K562 (cell line): ENCODE data around the gene BET1L. TPM values are rescaled to one million over a fixed set of nuclear protein-coding genes. Genes with fewer than 3 reads are reported as not detected.
A peak's percentile ranks its signal among the peaks of the same experiment; 100 is the strongest.

Source experiments
- ATAC-seq: fragments of 200-7000 bp; cut with Tn5 transposase; 3 replicates; pipeline ENCODE4 v1.9.1; 2020; ENCODE audit warnings: moderate library complexity
- BruUV-seq: library from RNA; stranded (reverse); fragments of 400-500 nt; replicated peaks from 2 replicates; lab custom pipeline; 2021; lab: Mats Ljungman, UMichigan
- CTCF ChIA-PET: fragments of 300-600 bp; formaldehyde crosslinking; extraction: SDS; loops from one replicate; lab custom pipeline; 2021; ENCODE audit warnings: low intra/inter-chr PET ratio; lab: Yijun Ruan, JAX
- POLR2A ChIA-PET: fragments of 300-600, 350-650 bp; sonication (Branson Sonifier 250); formaldehyde crosslinking; extraction: SDS; loops from one replicate; lab custom pipeline; 2021; ENCODE audit warnings: antibody characterized with exemption, inconsistent platforms; lab: Yijun Ruan, JAX
- DNase-seq, 4 experiments: peaks; one replicate each; pipeline versions ENCODE4 v3.0.0 to v3.0.0-alpha.2; 2011 to 2018; ENCODE audit warnings: low spot score in 3 of 4, mixed read lengths in 3 of 4; ENCODE audit errors: extremely low read depth in 1 of 4
- FAIRE-seq: peaks from 2 replicates; lab custom pipeline; 2011; peaks lifted over from hg19 to GRCh38; lab: Jason Lieb, UNC
- H2AFZ ChIP-seq: 2 replicates; pipeline ENCODE4 v1.6.0; 2011; ENCODE audit warnings: low read depth, low read length, control low read depth, inconsistent platforms
- H3K27ac ChIP-seq: fragments of 200-600 bp; 3 replicates; pipeline ENCODE4 v1.8.0; 2011; ENCODE audit warnings: low read depth, mild to moderate bottlenecking, control low read depth, inconsistent platforms, low read length, moderate library complexity, mixed read lengths; ENCODE audit errors: extremely low read depth
- H3K27me3 ChIP-seq, 2 experiments: fragments of 300-600 bp in 1 of 2; 2 replicates in 1 of 2; 3 replicates in 1 of 2; pipeline versions ENCODE4 v1.6.0 to v1.8.0; 2011; ENCODE audit warnings: inconsistent platforms in 2 of 2, low read length in 2 of 2, mild to moderate bottlenecking in 1 of 2, mixed read lengths in 1 of 2, moderate library complexity in 1 of 2; ENCODE audit not compliant: control insufficient read depth in 2 of 2, insufficient read depth in 2 of 2
- H3K36me3 ChIP-seq: fragments of 300-600 bp; 3 replicates; pipeline ENCODE4 v1.8.0; 2011; ENCODE audit warnings: mild to moderate bottlenecking, low read length, inconsistent platforms; ENCODE audit not compliant: control insufficient read depth, insufficient read depth
- H3K4me1 ChIP-seq, 2 experiments: fragments of 200-600 bp in 1 of 2; replicated peaks in 1 of 2; 2 replicates in 1 of 2; 3 replicates in 1 of 2; pipeline versions ENCODE4 v1.5.1 to v1.8.0; 2011; ENCODE audit warnings: inconsistent platforms in 2 of 2, low read length in 2 of 2, mild to moderate bottlenecking in 1 of 2, mixed read lengths in 1 of 2, moderate library complexity in 1 of 2; ENCODE audit not compliant: control insufficient read depth in 2 of 2, insufficient read depth in 2 of 2
- H3K4me2 ChIP-seq: 2 replicates; pipeline ENCODE4 v1.6.1; 2011; ENCODE audit warnings: low read length, control low read depth, inconsistent platforms, mixed read lengths; ENCODE audit not compliant: insufficient read depth
- H3K4me3 ChIP-seq: fragments of 200-600 bp; sonication (generic), shearing (Covaris generic); 2 replicates; pipeline ENCODE4 v1.5.1; 2016; ENCODE audit warnings: control low read depth, inconsistent platforms
- H3K79me2 ChIP-seq: fragments of 200-600 bp; 3 replicates; pipeline ENCODE4 v1.8.0; 2011; ENCODE audit warnings: low read length, inconsistent platforms; ENCODE audit not compliant: control insufficient read depth, insufficient read depth
- H3K9ac ChIP-seq, 2 experiments: 2 replicates each; pipeline versions ENCODE4 v1.6.0 to v1.6.1; 2011; ENCODE audit warnings: low read depth in 2 of 2, low read length in 2 of 2, control low read depth in 1 of 2, inconsistent platforms in 1 of 2, mild to moderate bottlenecking in 1 of 2, mixed read lengths in 1 of 2; ENCODE audit not compliant: insufficient read depth in 1 of 2
- H3K9me1 ChIP-seq: one replicate; pipeline ENCODE4 v1.6.0; 2011; ENCODE audit warnings: inconsistent platforms, mild to moderate bottlenecking, low read length, moderate library complexity; ENCODE audit not compliant: control insufficient read depth, insufficient read depth
- H3K9me3 ChIP-seq: replicated peaks from 2 replicates; pipeline ENCODE4 v1.5.1; 2011; ENCODE audit warnings: low read depth, low read length, inconsistent platforms; ENCODE audit not compliant: control insufficient read depth, insufficient read depth
- H4K20me1 ChIP-seq: replicated peaks from 2 replicates; pipeline ENCODE4 v1.6.1; 2011; ENCODE audit warnings: low read length, inconsistent platforms, mixed read lengths; ENCODE audit not compliant: control insufficient read depth, insufficient read depth
- CCNT2 ChIP-seq: IDR thresholded peaks from 2 replicates; pipeline ENCODE4 v1.6.1; 2011; ENCODE audit warnings: borderline replicate concordance, low read depth, mild to moderate bottlenecking, moderate library complexity, mixed read lengths, low read length; ENCODE audit not compliant: insufficient read length; ENCODE audit errors: extremely low read depth
- GTF2E2 ChIP-seq: fragments of 200-800 bp; sonication (Bioruptor generic); IDR thresholded peaks from 2 replicates; pipeline ENCODE4 v1.6.1; 2016; ENCODE audit warnings: missing genetic modification characterization, missing compliant biosample characterization
- NCOA6 ChIP-seq: fragments of 450-650 bp; IDR thresholded peaks from 2 replicates; pipeline ENCODE4 v1.6.1; 2017; ENCODE audit warnings: mild to moderate bottlenecking
- NR4A1 ChIP-seq, 2 experiments: fragments of 250-450 bp in 1 of 2; fragments of 450-650 bp in 1 of 2; sonication (Bioruptor Pico) in 1 of 2; IDR thresholded peaks; 2 replicates each; pipeline versions ENCODE4 v1.4.0 to v1.6.1; 2016 to 2020; ENCODE audit warnings: mild to moderate bottlenecking in 2 of 2, missing compliant biosample characterization in 1 of 2, missing genetic modification characterization in 1 of 2, moderate library complexity in 1 of 2
- RBM22 ChIP-seq: fragments of 200-400 bp; formaldehyde crosslinking; IDR thresholded peaks from 2 replicates; pipeline ENCODE4 v1.6.1; 2018; ENCODE audit warnings: low read length, low read depth; ENCODE audit not compliant: poor library complexity, severe bottlenecking
- SIN3A ChIP-seq, 2 experiments: fragments of 150-350 bp in 1 of 2; IDR thresholded peaks; 2 replicates each; pipeline ENCODE4 v1.6.1; 2011 to 2016; ENCODE audit warnings: borderline replicate concordance in 2 of 2, low read depth in 2 of 2, low read length in 2 of 2, mild to moderate bottlenecking in 2 of 2, moderate library complexity in 2 of 2; ENCODE audit not compliant: control insufficient read depth in 1 of 2
- SIRT6 ChIP-seq: IDR thresholded peaks from one replicate; pipeline ENCODE4 v1.6.1; 2012; ENCODE audit warnings: low read depth, mild to moderate bottlenecking, control low read depth, inconsistent platforms, low read length, moderate library complexity
- SUPT5H ChIP-seq: fragments of 450-650 bp; IDR thresholded peaks from 2 replicates; pipeline ENCODE4 v1.6.1; 2016
- ZBED1 ChIP-seq: IDR thresholded peaks from 2 replicates; pipeline ENCODE4 v1.6.1; 2014
- ZC3H4 ChIP-seq: sonication (generic); formaldehyde crosslinking; IDR thresholded peaks from 2 replicates; pipeline ENCODE4 v1.9.0; 2021; ENCODE audit warnings: missing genetic modification reagents, borderline replicate concordance
- ZNF512 ChIP-seq: IDR thresholded peaks from 2 replicates; pipeline ENCODE4 v1.6.1; 2016; ENCODE audit warnings: missing genetic modification characterization, missing compliant biosample characterization
- WGBS: fragments of 100-300 bp; shearing (Covaris generic); methylation state at CpG from one replicate; pipeline ENCODE4 v1.1.6; 2016; ENCODE audit warnings: low coverage, mixed read lengths; ENCODE audit not compliant: insufficient coverage; ENCODE audit errors: missing lambda C conversion rate; 5-methylcytosine and 5-hydroxymethylcytosine counted together
- in situ Hi-C: fragments of 300-500 bp; cut with MboI; formaldehyde crosslinking; loops from 4 replicates; pipeline ENCODE4 v1.15.0; 2018; ENCODE audit warnings: inconsistent platforms, mixed read lengths
- intact Hi-C: fragments of 100-400 bp; cut with micrococcal nuclease; formaldehyde crosslinking; loops from 2 replicates; pipeline ENCODE4 v1.14.2; 2022
- polyA plus RNA-seq, 8 experiments: library from polyadenylated mRNA; depleted of rRNA in 4 of 8; stranded (reverse) in 5 of 8; unstranded in 3 of 8; fragments of >200 nt; fragmentation: Nextera tagmentation in 2 of 8; fragmentation: Illumina TruSeq in 1 of 8; extraction: Ambion mirVana in 2 of 8; extraction: Trizol in 1 of 8; gene quantifications; 2 replicates each; pipeline versions ENCODE4 v1.2.1 to v1.2.3, GENCODE V29; 2011 to 2014; ENCODE audit warnings: inconsistent platforms in 1 of 8, missing spikeins in 1 of 8
- total RNA-seq, 7 experiments: library from RNA; depleted of rRNA in 6 of 7; stranded (reverse); fragments of >200 nt in 6 of 7; fragmentation: Illumina TruSeq in 2 of 7; extraction: Trizol in 2 of 7; gene quantifications; 2 replicates each; pipeline versions ENCODE4 v1.2.1 to v1.2.3, GENCODE V29; 2011 to 2021; ENCODE audit warnings: low replicate concordance in 1 of 7

The BET1L gene
- total and polyA plus RNA-seq, 9 of the 15 experiments (the other 6 are each of a cell fraction or from before 2014, with no cell fraction given) = 9.9 to 69.1 (median 19.9) TPM

GRCh38 chr11:207863-208180, 623 bp upstream of the BET1L start:
- peaks cover 77% of the 10 kb centered on the region for H3K36me3 ChIP-seq
- CTCF ChIA-PET = interaction anchor here (0.6 kb wide), 1 partner anchor 52 kb away, joined by 3 read pairs; no protein-coding TSS in a partner anchor
- TF ChIP-seq NCOA6 = no peak
- TF ChIP-seq GTF2E2 (tag) = peak; percentile 13; the same call in 1 of the 2 replicates
- peak in 1 of 2 experiments; percentile 48; a peak in 1 of 4 replicates for TF ChIP-seq SIN3A (IDR thresholded peaks at IDR 0.05; ENCODE audit: borderline replicate concordance in 2 of 2, control insufficient read depth in 1 of 2, low read depth in 2 of 2, low read length in 2 of 2)
- no peak for TF ChIP-seq NR4A1 (CRISPR knock-in tag; IDR thresholded peaks at IDR 0.05)
- TF ChIP-seq NR4A1 (tag; IDR thresholded peaks at IDR 0.05) = peak; percentile 44; the same call in 1 of the 2 replicates
- peak; percentile 6 for TF ChIP-seq SUPT5H
- TF ChIP-seq ZBED1 = 0 out of 2 replicates have a peak, but pooled peaks have one; percentile 18
- peak; percentile 53 for TF ChIP-seq SIRT6
- TF ChIP-seq ZNF512 (tag) = peak; percentile 64; the same call in 1 of the 2 replicates
- peak; percentile 51 for TF ChIP-seq RBM22
- 0 out of 2 replicates have a peak, but pooled peaks have one; percentile 65 for TF ChIP-seq ZC3H4 (CRISPR knock-in tag)
- TF ChIP-seq CCNT2 = peak; percentile 4

More at GRCh38 chr11:207863-208180, 623 bp upstream of the BET1L start:
- POLR2A ChIA-PET = interaction anchor here (0.6 to 3.1 kb wide), 25 partner anchors 10 to 299 kb away, joined by 3 to 63 read pairs (median 4); no protein-coding TSS in a partner anchor
- H3K4me3 ChIP-seq = peak overlapping the region; percentile 96
- H3K4me2 ChIP-seq = peak overlapping the region; percentile 92
- H3K9me1 ChIP-seq = peaks cover 10% of the 10 kb centered on the region
- in situ Hi-C loops = no loop called here
- peaks cover 43% of the 10 kb centered on the region for H4K20me1 ChIP-seq
- peaks cover 30 to 61% of the 10 kb centered on the region in 2 experiments; a peak in 4 of 5 replicates for H3K4me1 ChIP-seq
- WGBS = 0% methylated on average over 25 of the region's 27 CpGs
- intact Hi-C loops = loop anchor here (2.0 kb wide), 1 partner anchor 29 kb away; the partner anchor contains the start of genes PSMD13 and SIRT3
- H3K9me3 ChIP-seq = no peaks in the 10 kb centered on the region
- ATAC-seq (peak; percentile 20), DNase-seq (peak in 1 of 4 experiments; percentile 38), FAIRE-seq (no peak)
- H3K79me2 ChIP-seq = peaks cover 72% of the 10 kb centered on the region
- peak overlapping the region; percentile 93 for H3K27ac ChIP-seq
- H3K9ac ChIP-seq = peak overlapping the region; percentile 97 to 98
- H2AFZ ChIP-seq = peak overlapping the region; percentile 8; the same call in 1 of the 2 replicates
- no peaks in the 10 kb centered on the region; a peak in 1 of 5 replicates for H3K27me3 ChIP-seq
- BruUV-seq = TSS peak; percentile 91
